WERI-Rb-1 (cell line): ENCODE data around the gene SLC12A7.
A peak's percentile ranks its signal among the peaks of the same experiment; 100 is the strongest.

Experiments
- DNase-seq: peaks from one replicate; pipeline ENCODE4 v3.0.0-alpha.2; 2020
- H3K27ac ChIP-seq: fragments of 250-450 bp; sonication (Bioruptor Pico); 2 replicates; pipeline ENCODE4 v1.5.1; 2020; ENCODE audit warnings: mild to moderate bottlenecking, moderate library complexity
- H3K27me3 ChIP-seq: fragments of 250-450 bp; sonication (Bioruptor Pico); 2 replicates; pipeline ENCODE4 v1.5.1; 2021; ENCODE audit warnings: mild to moderate bottlenecking, low read depth, moderate library complexity; ENCODE audit not compliant: insufficient read depth, severe bottlenecking
- H3K36me3 ChIP-seq: fragments of 250-450 bp; sonication (Bioruptor Pico); 2 replicates; pipeline ENCODE4 v1.5.1; 2020; ENCODE audit warnings: mild to moderate bottlenecking, moderate library complexity
- H3K4me3 ChIP-seq: 2 replicates; pipeline ENCODE4 v1.5.1; 2011; ENCODE audit warnings: low read depth, mild to moderate bottlenecking, control low read depth, low read length
- H3K9me3 ChIP-seq: fragments of 250-450 bp; sonication (Bioruptor Pico); 2 replicates; pipeline ENCODE4 v1.5.1; 2021; ENCODE audit warnings: mild to moderate bottlenecking, moderate library complexity; ENCODE audit not compliant: severe bottlenecking
- CTCF ChIP-seq: IDR thresholded peaks from 2 replicates; pipeline ENCODE4 v1.5.1; 2011; ENCODE audit warnings: low read depth, mild to moderate bottlenecking, control low read depth, inconsistent platforms, low read length

Gene SLC12A7

GRCh38 chr5:1076406-1076805 is 35.5 kb downstream of the SLC12A7 start:
- Histone ChIP-seq H3K9me3 (no peaks in the 10 kb centered on the region), H3K36me3 (peaks cover 62% of the 10 kb centered on the region), H3K27ac (no peak overlapping the region), H3K4me3 (no peak overlapping the region), H3K27me3 (no peaks in the 10 kb centered on the region)
- peak; percentile 39 for DNase-seq
- no peak for TF ChIP-seq CTCF

- Histone ChIP-seq H3K9me3 (no peaks in the 10 kb centered on the region), H3K4me3 (no peak overlapping the region), H3K27ac (no peak overlapping the region), H3K27me3 (no peaks in the 10 kb centered on the region), H3K36me3 (peaks cover 57% of the 10 kb centered on the region)
- no peak for DNase-seq
- TF ChIP-seq CTCF = no peak
Measured at GRCh38 chr5:1075931-1076330, 35.9 kb downstream of the SLC12A7 start.

GRCh38 chr5:1075555-1075881 is 36.3 kb downstream of the SLC12A7 start:
- Histone ChIP-seq H3K9me3 (no peaks in the 10 kb centered on the region), H3K27ac (no peak overlapping the region), H3K4me3 (no peak overlapping the region), H3K36me3 (peaks cover 55% of the 10 kb centered on the region), H3K27me3 (no peaks in the 10 kb centered on the region)
- TF ChIP-seq CTCF = no peak
- no peak for DNase-seq

- Histone ChIP-seq H3K36me3 (peaks cover 52% of the 10 kb centered on the region), H3K4me3 (no peak overlapping the region), H3K27ac (no peak overlapping the region), H3K9me3 (no peaks in the 10 kb centered on the region), H3K27me3 (no peaks in the 10 kb centered on the region)
- TF ChIP-seq CTCF = no peak
- DNase-seq = no peak
Measured at GRCh38 chr5:1074816-1075554, 36.9 kb downstream of the SLC12A7 start.

GRCh38 chr5:1074226-1074625 is 37.6 kb downstream of the SLC12A7 start:
- Histone ChIP-seq H3K4me3 (no peak overlapping the region), H3K27ac (0 out of 2 replicates have a peak overlapping the region, but pooled peaks have one; percentile 18), H3K9me3 (no peaks in the 10 kb centered on the region), H3K36me3 (peaks cover 48% of the 10 kb centered on the region), H3K27me3 (no peaks in the 10 kb centered on the region)
- no peak for TF ChIP-seq CTCF
- no peak for DNase-seq
